Esophagus (tissue), 2 donors: ENCODE measurements around the gene TRHDE. TPM values are rescaled to one million over a fixed set of nuclear protein-coding genes. Genes with fewer than 3 reads are reported as not detected.

Experiments
- H3K27ac ChIP-seq, 2 donors: one replicate each; pipeline ENCODE4 v1.5.1; 2013; ENCODE audit warnings: low read depth in 2 of 2, mild to moderate bottlenecking in 2 of 2, inconsistent platforms in 1 of 2, low read length in 1 of 2, moderate library complexity in 1 of 2
- H3K27me3 ChIP-seq, 2 donors: one replicate each; pipeline ENCODE4 v1.6.1; 2013; ENCODE audit warnings: low read length in 2 of 2, control low read depth in 1 of 2, mild to moderate bottlenecking in 1 of 2; ENCODE audit not compliant: insufficient read depth in 2 of 2, control insufficient read depth in 1 of 2
- H3K36me3 ChIP-seq, 2 donors: one replicate each; pipeline ENCODE4 v1.6.1; 2013; ENCODE audit warnings: low read length in 1 of 2; ENCODE audit not compliant: control insufficient read depth in 2 of 2, insufficient read depth in 2 of 2
- H3K4me1 ChIP-seq, 2 donors: one replicate each; pipeline ENCODE4 v1.6.1; 2013; ENCODE audit warnings: low read length in 1 of 2; ENCODE audit not compliant: control insufficient read depth in 2 of 2, insufficient read depth in 2 of 2
- H3K4me3 ChIP-seq, 2 donors: one replicate each; pipeline ENCODE4 v1.5.1; 2013; ENCODE audit warnings: low read length in 2 of 2, mild to moderate bottlenecking in 2 of 2, low read depth in 1 of 2, moderate library complexity in 1 of 2
- H3K9me3 ChIP-seq, 2 donors: one replicate each; pipeline ENCODE4 v1.6.1; 2013; ENCODE audit warnings: mild to moderate bottlenecking in 2 of 2, low read depth in 1 of 2, low read length in 1 of 2, moderate library complexity in 1 of 2; ENCODE audit not compliant: control insufficient read depth in 2 of 2, insufficient read depth in 1 of 2
- WGBS, 2 donors: extraction: QIAGEN DNeasy Blood & Tissue Kit; methylation state at CpG; one replicate each; pipeline ENCODE4 v1.1.7; 2013; 5-methylcytosine and 5-hydroxymethylcytosine counted together
- polyA plus RNA-seq, 2 donors: library from polyadenylated mRNA; stranded (reverse); fragments of 200-250 nt; gene quantifications; one replicate each; pipeline ENCODE4 v1.2.3, GENCODE V29; 2013
- donor health status: healthy with polysubstance abuse.
- donor health status: Bipolar disorder and iron deficiency.

Gene TRHDE, protein sequence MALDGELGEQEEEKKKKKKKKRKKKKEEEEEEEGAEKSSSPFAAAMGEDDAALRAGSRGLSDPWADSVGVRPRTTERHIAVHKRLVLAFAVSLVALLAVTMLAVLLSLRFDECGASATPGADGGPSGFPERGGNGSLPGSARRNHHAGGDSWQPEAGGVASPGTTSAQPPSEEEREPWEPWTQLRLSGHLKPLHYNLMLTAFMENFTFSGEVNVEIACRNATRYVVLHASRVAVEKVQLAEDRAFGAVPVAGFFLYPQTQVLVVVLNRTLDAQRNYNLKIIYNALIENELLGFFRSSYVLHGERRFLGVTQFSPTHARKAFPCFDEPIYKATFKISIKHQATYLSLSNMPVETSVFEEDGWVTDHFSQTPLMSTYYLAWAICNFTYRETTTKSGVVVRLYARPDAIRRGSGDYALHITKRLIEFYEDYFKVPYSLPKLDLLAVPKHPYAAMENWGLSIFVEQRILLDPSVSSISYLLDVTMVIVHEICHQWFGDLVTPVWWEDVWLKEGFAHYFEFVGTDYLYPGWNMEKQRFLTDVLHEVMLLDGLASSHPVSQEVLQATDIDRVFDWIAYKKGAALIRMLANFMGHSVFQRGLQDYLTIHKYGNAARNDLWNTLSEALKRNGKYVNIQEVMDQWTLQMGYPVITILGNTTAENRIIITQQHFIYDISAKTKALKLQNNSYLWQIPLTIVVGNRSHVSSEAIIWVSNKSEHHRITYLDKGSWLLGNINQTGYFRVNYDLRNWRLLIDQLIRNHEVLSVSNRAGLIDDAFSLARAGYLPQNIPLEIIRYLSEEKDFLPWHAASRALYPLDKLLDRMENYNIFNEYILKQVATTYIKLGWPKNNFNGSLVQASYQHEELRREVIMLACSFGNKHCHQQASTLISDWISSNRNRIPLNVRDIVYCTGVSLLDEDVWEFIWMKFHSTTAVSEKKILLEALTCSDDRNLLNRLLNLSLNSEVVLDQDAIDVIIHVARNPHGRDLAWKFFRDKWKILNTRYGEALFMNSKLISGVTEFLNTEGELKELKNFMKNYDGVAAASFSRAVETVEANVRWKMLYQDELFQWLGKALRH
- polyA plus RNA-seq: under 1 TPM; 0.04 TPM

DNA sequence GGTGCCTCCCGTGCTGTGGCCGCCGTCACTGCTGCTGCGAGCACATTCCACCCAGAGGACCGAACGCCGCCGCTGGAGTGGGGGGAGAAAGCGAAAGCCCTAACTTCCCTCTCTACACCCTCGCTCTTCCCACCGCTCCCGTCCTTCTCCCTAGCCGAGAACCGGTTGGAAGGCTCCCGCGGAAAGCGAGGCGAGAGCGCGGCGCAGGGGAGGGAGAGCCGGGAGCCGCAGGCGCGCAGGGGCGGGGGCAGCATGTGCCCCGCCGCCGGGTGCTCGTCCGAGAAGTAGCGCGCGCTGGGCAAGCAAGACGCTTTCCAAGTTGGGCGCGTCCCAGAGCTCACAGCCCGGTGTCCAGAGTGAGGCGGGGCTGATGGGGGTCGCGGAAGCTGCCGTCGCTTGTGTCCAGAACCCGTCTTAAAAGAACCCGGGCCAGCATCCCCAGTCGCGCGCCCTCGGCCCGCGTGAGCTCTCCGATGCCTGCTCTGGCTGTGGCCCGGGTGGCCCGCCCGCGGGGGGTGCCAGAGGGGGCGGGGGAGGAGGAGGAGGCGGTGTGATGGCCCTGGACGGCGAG is at the start of gene TRHDE:
TSS of gene TRHDE (plus strand) at position 280 of the 571 bp plus-strand sequence. CDS start at position 554, 274 bp downstream.
- peak within 1 kb of the TSS in 1 of 2 donors; percentile 30 for H3K27ac ChIP-seq
- peaks cover 10 to 13% of the 10 kb centered on the region in 2 donors for H3K4me1 ChIP-seq
- H3K9me3 ChIP-seq: peaks cover 0 to 8% of the 10 kb centered on the region in 2 donors
- WGBS, 2 donors: 0 to 3% methylated on average over 54 to 60 of the region's 60 CpGs
- no peaks in the 10 kb centered on the region for H3K36me3 ChIP-seq
- peaks cover 4 to 15% of the 10 kb centered on the region in 2 donors for H3K27me3 ChIP-seq
- peak within 1 kb of the TSS; percentile 47 to 56 for H3K4me3 ChIP-seq

DNA sequence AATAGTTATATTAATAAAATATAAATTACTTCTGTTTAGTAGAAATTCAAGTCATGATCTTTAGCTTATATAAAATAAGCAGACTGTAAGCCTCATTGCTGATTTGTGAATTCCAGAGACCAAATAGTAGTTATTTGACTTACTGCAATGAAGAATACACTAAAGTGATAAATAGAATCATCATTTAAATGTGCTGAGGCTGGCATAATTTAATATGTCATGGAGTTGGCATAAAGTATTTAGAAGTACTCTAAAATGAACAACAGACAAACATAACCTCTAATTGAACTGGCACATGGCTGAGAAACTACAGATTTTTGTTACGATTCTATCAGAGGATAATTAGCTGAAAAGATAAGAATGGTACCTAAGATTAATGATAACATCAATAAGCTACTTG is 45.7 kb upstream of the TRHDE start:
- WGBS, 2 donors: 67 to 77% methylated on average over 1 of the region's 1 CpG
- no peak overlapping the region for H3K27ac ChIP-seq
- no peaks in the 10 kb centered on the region for H3K9me3 ChIP-seq
- no peaks in the 10 kb centered on the region for H3K27me3 ChIP-seq
- no peak overlapping the region for H3K4me3 ChIP-seq
- no peaks in the 10 kb centered on the region for H3K4me1 ChIP-seq
- H3K36me3 ChIP-seq: no peaks in the 10 kb centered on the region

DNA sequence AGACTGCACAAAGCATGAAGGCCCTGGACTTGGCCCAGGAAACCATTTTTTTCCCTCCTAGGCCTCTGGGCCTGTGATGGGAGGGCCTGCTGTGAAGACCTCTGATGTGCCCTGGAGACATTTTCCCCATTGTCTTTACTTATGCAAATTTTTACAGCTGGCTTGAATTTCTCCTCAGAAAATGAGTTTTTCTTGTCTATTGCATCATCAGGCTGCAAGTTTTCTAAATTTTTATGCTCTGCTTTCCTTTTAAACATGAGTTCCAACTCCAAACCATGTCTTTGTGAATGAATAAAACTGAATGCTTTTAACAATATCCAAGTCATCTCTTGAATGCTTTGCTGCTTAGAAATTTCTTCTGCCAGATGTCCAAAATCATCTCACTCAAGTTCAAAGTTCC is 43.7 kb upstream of the TRHDE start:
- Histone ChIP-seq H3K4me3 (no peak overlapping the region), H3K27me3 (no peaks in the 10 kb centered on the region), H3K36me3 (no peaks in the 10 kb centered on the region), H3K4me1 (no peaks in the 10 kb centered on the region), H3K27ac (no peak overlapping the region), H3K9me3 (no peaks in the 10 kb centered on the region)

DNA sequence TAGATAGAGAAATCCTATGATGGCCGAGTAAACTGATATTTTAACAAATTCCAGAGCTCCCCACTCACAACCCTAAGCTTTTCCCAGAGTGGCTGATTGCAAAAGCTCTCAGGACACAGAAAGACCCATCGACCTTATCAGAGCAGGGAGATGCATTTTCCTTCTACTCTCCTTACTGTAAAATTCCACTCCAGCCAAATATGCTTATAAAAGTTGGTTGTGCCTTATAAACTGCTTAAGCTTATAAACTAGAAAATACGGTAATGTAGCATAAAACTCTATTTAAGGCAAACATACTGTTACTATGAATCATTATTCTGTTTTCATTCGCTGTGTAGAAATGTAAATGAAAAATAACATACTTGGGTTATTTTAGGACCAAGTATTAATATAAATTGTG is 41.6 kb upstream of the TRHDE start:
- H3K27ac ChIP-seq: no peak overlapping the region
- no peaks in the 10 kb centered on the region for H3K27me3 ChIP-seq
- no peaks in the 10 kb centered on the region for H3K4me1 ChIP-seq
- 47 to 52% methylated on average over 4 of the region's 4 CpGs for WGBS, 2 donors
- no peak overlapping the region for H3K4me3 ChIP-seq
- H3K9me3 ChIP-seq: no peaks in the 10 kb centered on the region
- no peaks in the 10 kb centered on the region for H3K36me3 ChIP-seq

DNA sequence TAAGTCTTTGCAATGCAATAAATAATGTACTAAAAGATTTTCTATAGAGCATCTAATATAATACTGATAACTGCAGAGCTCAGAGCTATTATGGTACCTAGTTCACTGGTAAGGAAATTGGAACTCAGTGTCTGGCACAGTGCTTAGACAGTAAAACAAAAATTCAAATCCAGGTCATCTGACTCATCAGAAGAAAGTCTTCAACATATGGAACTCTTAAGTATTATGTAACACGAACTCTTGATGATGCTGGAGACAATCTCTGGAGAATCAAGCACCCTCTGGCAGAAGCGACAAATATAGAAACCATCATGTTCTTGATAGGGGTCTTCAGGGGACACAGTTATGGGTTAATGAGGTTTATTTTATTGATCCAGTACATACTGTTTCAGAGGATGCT is 37.3 kb upstream of the TRHDE start:
- Histone ChIP-seq H3K4me1 (no peaks in the 10 kb centered on the region), H3K36me3 (no peaks in the 10 kb centered on the region), H3K4me3 (no peak overlapping the region), H3K9me3 (no peaks in the 10 kb centered on the region), H3K27ac (no peak overlapping the region), H3K27me3 (no peaks in the 10 kb centered on the region)
- WGBS, 2 donors: 59 to 71% methylated on average over 2 of the region's 2 CpGs

DNA sequence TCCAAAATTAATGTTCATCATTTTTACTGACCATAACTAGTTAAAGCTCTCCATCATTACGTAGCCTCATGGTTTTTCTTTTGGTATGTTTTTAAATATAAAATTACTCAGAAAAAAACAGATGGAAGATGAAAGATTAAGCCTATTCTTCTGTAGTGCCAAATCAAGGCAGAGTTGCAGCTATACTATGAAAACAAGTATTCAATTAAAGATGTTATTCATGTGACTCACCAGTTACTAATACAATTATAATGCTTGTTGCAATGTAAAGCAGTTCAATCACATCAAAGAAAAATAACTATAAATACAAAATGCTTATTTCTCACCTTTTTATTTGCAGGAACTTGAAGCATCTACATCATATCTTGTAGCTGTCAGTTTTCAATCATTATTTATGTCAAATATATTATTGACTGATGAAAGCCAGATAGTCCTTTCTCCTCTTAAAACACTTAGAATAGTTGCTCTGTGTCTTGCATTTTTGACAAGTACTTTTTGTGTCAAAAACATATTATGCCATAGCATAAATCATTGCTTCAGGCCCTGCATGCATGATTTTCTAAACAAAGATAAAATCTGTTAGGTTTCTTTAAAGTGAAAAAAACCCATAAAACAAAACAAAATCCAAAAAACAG is 36.0 kb upstream of the TRHDE start:
- Histone ChIP-seq H3K4me3 (no peak overlapping the region), H3K4me1 (no peaks in the 10 kb centered on the region), H3K27me3 (no peaks in the 10 kb centered on the region), H3K27ac (no peak overlapping the region), H3K36me3 (no peaks in the 10 kb centered on the region), H3K9me3 (no peaks in the 10 kb centered on the region)
- WGBS, 2 donors: 43 to 50% methylated on average over 1 of the region's 1 CpG

DNA sequence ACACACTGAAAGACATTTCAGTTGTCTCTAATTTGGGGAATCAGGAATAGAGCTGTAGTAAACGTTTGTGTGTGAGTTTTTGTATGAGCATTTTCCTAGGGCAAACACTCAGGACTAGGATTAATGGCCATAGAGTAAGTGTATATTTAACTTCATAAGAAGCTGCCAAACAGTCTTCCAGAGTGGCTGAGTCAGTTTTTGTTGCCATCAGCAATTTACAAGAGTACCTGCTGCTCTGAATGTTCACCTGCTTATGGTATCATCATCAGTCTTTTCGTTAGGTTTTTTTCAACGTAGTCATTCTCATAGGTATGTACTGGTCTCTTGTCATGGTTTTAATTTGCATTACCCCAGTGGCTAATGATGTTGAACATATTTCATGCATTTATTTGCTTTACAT is 30.6 kb upstream of the TRHDE start:
- Histone ChIP-seq H3K27me3 (no peaks in the 10 kb centered on the region), H3K36me3 (no peaks in the 10 kb centered on the region), H3K4me1 (no peaks in the 10 kb centered on the region), H3K9me3 (no peaks in the 10 kb centered on the region), H3K27ac (no peak overlapping the region), H3K4me3 (no peak overlapping the region)
- 63 to 64% methylated on average over 3 of the region's 3 CpGs for WGBS, 2 donors

DNA sequence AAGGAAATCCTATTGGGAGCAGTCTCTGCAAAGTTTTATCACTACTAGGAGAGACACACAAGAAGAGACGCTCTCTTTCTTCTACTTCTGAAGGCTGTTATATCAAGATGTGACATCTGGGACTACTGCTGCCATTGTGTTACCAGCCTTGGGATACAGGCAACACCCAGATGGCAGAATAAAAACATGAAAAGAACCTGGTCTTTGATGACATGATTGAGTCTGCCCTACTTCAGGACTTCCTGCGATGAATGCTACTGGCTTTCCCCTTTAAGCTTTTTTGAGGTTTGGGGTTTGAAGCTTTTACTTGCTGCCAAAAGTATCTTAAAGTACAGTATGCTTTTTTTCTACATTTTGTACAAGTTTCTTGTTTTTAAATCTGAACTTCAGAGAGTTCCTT is 29.2 kb upstream of the TRHDE start:
- WGBS, 2 donors: 92% methylated on average over 2 of the region's 2 CpGs
- Histone ChIP-seq H3K27ac (no peak overlapping the region), H3K4me1 (no peaks in the 10 kb centered on the region), H3K4me3 (no peak overlapping the region), H3K36me3 (no peaks in the 10 kb centered on the region), H3K27me3 (no peaks in the 10 kb centered on the region), H3K9me3 (no peaks in the 10 kb centered on the region)

DNA sequence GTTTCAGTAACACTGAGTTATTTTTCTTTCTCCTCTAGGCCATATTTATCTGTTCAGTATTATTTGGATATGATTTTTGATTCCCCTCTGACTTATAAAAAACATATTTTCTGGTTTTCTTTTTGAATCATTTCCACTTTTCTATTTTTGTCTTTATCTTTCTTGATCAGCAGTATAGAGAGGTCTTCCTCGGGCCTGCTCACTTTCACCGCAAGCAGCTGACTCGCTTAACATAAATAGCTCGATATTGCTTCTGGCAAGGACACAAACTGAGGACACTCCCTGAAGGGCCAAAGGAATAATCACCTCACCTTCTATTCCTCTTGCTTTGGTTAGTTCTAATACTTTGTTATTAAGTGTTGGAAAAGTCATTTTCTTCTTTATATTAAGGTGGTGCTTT is 25.8 kb upstream of the TRHDE start:
- Histone ChIP-seq H3K9me3 (no peaks in the 10 kb centered on the region), H3K4me3 (no peak overlapping the region), H3K27ac (no peak overlapping the region), H3K27me3 (no peaks in the 10 kb centered on the region), H3K36me3 (no peaks in the 10 kb centered on the region), H3K4me1 (no peaks in the 10 kb centered on the region)
- WGBS, 2 donors: 69 to 77% methylated on average over 4 of the region's 4 CpGs
